CD4-positive, alpha-beta T cell (primary cell): Measurements from ENCODE around the gene DTX3L. TPM values are rescaled to one million over a fixed set of nuclear protein-coding genes. Genes with fewer than 3 reads are reported as not detected.
A peak's percentile ranks its signal among the peaks of the same experiment; 100 is the strongest.

Experiments used
- ATAC-seq: fragments of 200-7000 bp; cut with Tn5 transposase; one replicate; pipeline ENCODE4 v1.10.0; 2022; ENCODE audit warnings: mild to moderate bottlenecking; ENCODE audit not compliant: poor library complexity
- CTCF ChIA-PET: fragments of 350-600 bp; sonication (Branson Sonifier 250); formaldehyde crosslinking; loops from one replicate; lab custom pipeline; 2021; ENCODE audit warnings: antibody characterized with exemption, inconsistent platforms; lab: Charles Lee
- POLR2A ChIA-PET: fragments of 350-600 bp; sonication (Branson Sonifier 250); formaldehyde crosslinking; loops from one replicate; lab custom pipeline; 2021; ENCODE audit warnings: antibody characterized with exemption, inconsistent platforms; lab: Charles Lee
- DNase-seq, 14 experiments: peaks; one replicate each; pipeline ENCODE4 v3.0.0-alpha.2; 2013 to 2020; ENCODE audit warnings: mixed read lengths in 2 of 14
- H3K27ac ChIP-seq, 2 donors: one replicate each; pipeline versions ENCODE4 v1.5.1 to v1.7.0; 2013; ENCODE audit warnings: low read length in 2 of 2, low read depth in 1 of 2, mild to moderate bottlenecking in 1 of 2
- H3K27me3 ChIP-seq, 2 experiments: 1 replicate in 1 of 2; 2 replicates in 1 of 2; pipeline versions ENCODE4 v1.6.1 to v1.7.0; 2013; ENCODE audit warnings: low read length in 2 of 2, control low read depth in 1 of 2, mild to moderate bottlenecking in 1 of 2, moderate library complexity in 1 of 2; ENCODE audit not compliant: insufficient read depth in 2 of 2, control insufficient read depth in 1 of 2
- H3K36me3 ChIP-seq: one replicate; pipeline ENCODE4 v1.6.1; 2013; ENCODE audit warnings: low read length, control low read depth; ENCODE audit not compliant: insufficient read depth
- H3K4me1 ChIP-seq: one replicate; pipeline ENCODE4 v1.6.1; 2013; ENCODE audit warnings: low read length, control low read depth; ENCODE audit not compliant: insufficient read depth
- H3K4me3 ChIP-seq: one replicate; pipeline ENCODE4 v1.5.1; 2013; ENCODE audit warnings: mild to moderate bottlenecking, low read length, moderate library complexity
- H3K9me3 ChIP-seq, 2 experiments: 1 replicate in 1 of 2; 2 replicates in 1 of 2; pipeline versions ENCODE4 v1.6.1 to v1.7.0; 2013; ENCODE audit warnings: low read length in 2 of 2, mild to moderate bottlenecking in 2 of 2, control low read depth in 1 of 2, moderate library complexity in 1 of 2; ENCODE audit not compliant: control insufficient read depth in 1 of 2, insufficient read depth in 1 of 2
- H3K27ac Mint-ChIP-seq: one replicate; pipeline ENCODE4 v1.8.0; 2020; ENCODE audit warnings: mixed read lengths
- H3K27me3 Mint-ChIP-seq: one replicate; pipeline ENCODE4 v1.8.0; 2021; ENCODE audit warnings: mixed read lengths
- H3K36me3 Mint-ChIP-seq: one replicate; pipeline ENCODE4 v1.8.0; 2021; ENCODE audit warnings: low read depth, mixed read lengths
- H3K4me1 Mint-ChIP-seq: one replicate; pipeline ENCODE4 v1.8.0; 2021; ENCODE audit warnings: low read depth, mixed read lengths
- H3K4me3 Mint-ChIP-seq: one replicate; pipeline ENCODE4 v1.8.0; 2020; ENCODE audit warnings: mild to moderate bottlenecking, mixed read lengths
- H3K9me3 Mint-ChIP-seq: one replicate; pipeline ENCODE4 v1.8.0; 2020; ENCODE audit warnings: mixed read lengths
- CTCF ChIP-seq: fragments of 200-600 bp; IDR thresholded peaks from one replicate; pipeline ENCODE4 v1.8.0; 2022; ENCODE audit warnings: antibody characterized with exemption, mild to moderate bottlenecking
- intact Hi-C, 2 experiments: fragments of 100-400 bp; cut with DNase I in 1 of 2; cut with micrococcal nuclease in 1 of 2; formaldehyde crosslinking; loops; one replicate each; pipeline versions ENCODE4 v1.15.1 to v1.9.0; 2023 to 2025; cut with DNase I, micrococcal nuclease
- total RNA-seq, 174 experiments: library from RNA in 2 of 174; stranded (reverse) in 2 of 174; gene quantifications; one replicate each; pipeline ENCODE4 v1.2.3 and lab custom pipeline; 2021 to 2026

The DTX3L gene
- total RNA-seq, 2 experiments from 2014 or later, result 15.4 to 18.6 TPM

GRCh38 chr3:122608916-122609315, 44.8 kb downstream of the DTX3L start:
- Mint-ChIP-seq H3K4me1 (no peaks in the 10 kb centered on the region), H3K27ac (no peak overlapping the region), H3K9me3 (no peaks in the 10 kb centered on the region), H3K36me3 (peaks cover 61% of the 10 kb centered on the region), H3K4me3 (no peak overlapping the region), H3K27me3 (no peaks in the 10 kb centered on the region)
- H3K36me3 ChIP-seq, result peaks cover 26% of the 10 kb centered on the region
- POLR2A ChIA-PET, result no interaction called here
- H3K27ac ChIP-seq, result no peak overlapping the region
- intact Hi-C loops, result no loop called here
- ATAC-seq, result no peak
- TF ChIP-seq CTCF, result no peak
- DNase-seq, result no peak
- H3K27me3 ChIP-seq, result no peaks in the 10 kb centered on the region
- H3K9me3 ChIP-seq, result no peaks in the 10 kb centered on the region
- H3K4me1 ChIP-seq, result peaks cover 2% of the 10 kb centered on the region
- H3K4me3 ChIP-seq, result no peak overlapping the region
- CTCF ChIA-PET, result no interaction called here

- POLR2A ChIA-PET, result interaction anchor here (0.6 kb wide), 1 partner anchor 11 kb away, joined by 3 read pairs; no protein-coding TSS in a partner anchor
- H3K27ac ChIP-seq, result no peak overlapping the region
- intact Hi-C loops, result no loop called here
Measured at GRCh38 chr3:122609798-122610559, 45.8 kb downstream of the DTX3L start.

GRCh38 chr3:122612696-122613095, 48.6 kb downstream of the DTX3L start:
- Mint-ChIP-seq H3K9me3 (no peaks in the 10 kb centered on the region), H3K27me3 (no peaks in the 10 kb centered on the region), H3K4me3 (no peak overlapping the region), H3K4me1 (no peaks in the 10 kb centered on the region), H3K36me3 (peaks cover 71% of the 10 kb centered on the region), H3K27ac (no peak overlapping the region)
- Histone ChIP-seq H3K27me3 (no peaks in the 10 kb centered on the region), H3K36me3 (peaks cover 57% of the 10 kb centered on the region), H3K4me3 (no peak overlapping the region), H3K27ac (no peak overlapping the region), H3K4me1 (peaks cover 2% of the 10 kb centered on the region), H3K9me3 (no peaks in the 10 kb centered on the region)
- no peak for ATAC-seq
- intact Hi-C loops, result no loop called here
- CTCF ChIA-PET, result interaction anchor here (0.6 kb wide), 1 partner anchor 930 kb away, joined by 5 read pairs; no protein-coding TSS in a partner anchor
- POLR2A ChIA-PET, result no interaction called here
- TF ChIP-seq CTCF, result no peak
- peak in 1 of 14 experiments; percentile 15 for DNase-seq

More at GRCh38 chr3:122609798-122610559, 45.8 kb downstream of the DTX3L start:
- no peaks in the 10 kb centered on the region for H3K9me3 Mint-ChIP-seq
- H3K4me3 Mint-ChIP-seq, result no peak overlapping the region
- ATAC-seq (no peak), DNase-seq (peak in 3 of 14 experiments; percentile 14 to 40 (median 28))
- H3K27ac Mint-ChIP-seq, result peak overlapping the region; percentile 0
- H3K4me1 Mint-ChIP-seq, result no peaks in the 10 kb centered on the region
- H3K4me3 ChIP-seq, result no peak overlapping the region
- no peak for TF ChIP-seq CTCF
- H3K4me1 ChIP-seq, result peaks cover 2% of the 10 kb centered on the region
- peaks cover 62% of the 10 kb centered on the region for H3K36me3 Mint-ChIP-seq
- no peaks in the 10 kb centered on the region for H3K27me3 Mint-ChIP-seq
- peaks cover 33% of the 10 kb centered on the region for H3K36me3 ChIP-seq
- H3K9me3 ChIP-seq, result no peaks in the 10 kb centered on the region
- CTCF ChIA-PET, result no interaction called here
- no peaks in the 10 kb centered on the region for H3K27me3 ChIP-seq
